ENCODE measurements around the gene CHTF8.
"Not testable (repeated sequence)": the region's sequence is repeated elsewhere in the genome, so short reads cannot be mapped to it uniquely, and the experiment has no call there.

CHTF8 gene

GRCh38 chr16:69138608-69139007 lies 6.2 kb upstream of the CHTF8 start:
- no peak for DNase-seq (ENCODE audit: low spot score)

- DNase-seq (ENCODE audit: low spot score): no peak
Measured at GRCh38 chr16:69133373-69133954, 1.1 kb upstream of the CHTF8 start.

- DNase-seq (ENCODE audit: low spot score): peak; percentile 97
Measured at GRCh38 chr16:69131839-69132423, 457 bp downstream of the CHTF8 start.

GRCh38 chr16:69131167-69131838 lies 1.1 kb downstream of the CHTF8 start:
- DNase-seq (ENCODE audit: low spot score): peak; percentile 80

GRCh38 chr16:69130461-69130860 lies 1.9 kb downstream of the CHTF8 start:
- DNase-seq (ENCODE audit: low spot score): no peak

- DNase-seq (ENCODE audit: low spot score): no peak
Measured at GRCh38 chr16:69127966-69128510, 4.3 kb downstream of the CHTF8 start.

GRCh38 chr16:69126801-69127200 lies 5.6 kb downstream of the CHTF8 start:
- DNase-seq (ENCODE audit: low spot score): not testable (repeated sequence)

- no peak for DNase-seq (ENCODE audit: low spot score)
Measured at GRCh38 chr16:69126221-69126620, 6.2 kb downstream of the CHTF8 start.

- DNase-seq (ENCODE audit: low spot score): not testable (repeated sequence)
Measured at GRCh38 chr16:69124961-69125360, 7.4 kb downstream of the CHTF8 start.

- DNase-seq (ENCODE audit: low spot score): not testable (repeated sequence)
Measured at GRCh38 chr16:69124406-69124805, 8.0 kb downstream of the CHTF8 start.

GRCh38 chr16:69123910-69124309 lies 8.5 kb downstream of the CHTF8 start:
- peak; percentile 58 for DNase-seq (ENCODE audit: low spot score)

GRCh38 chr16:69120096-69120664 lies 12.2 kb downstream of the CHTF8 start:
- DNase-seq (ENCODE audit: low spot score): no peak

GRCh38 chr16:69119536-69119935 lies 12.9 kb downstream of the CHTF8 start:
- DNase-seq (ENCODE audit: low spot score): no peak

- DNase-seq (ENCODE audit: low spot score): no peak
Measured at GRCh38 chr16:69118994-69119393, 13.4 kb downstream of the CHTF8 start.

GRCh38 chr16:69118468-69118867 lies 13.9 kb downstream of the CHTF8 start:
- DNase-seq (ENCODE audit: low spot score): no peak

- DNase-seq (ENCODE audit: low spot score): no peak
Measured at GRCh38 chr16:69116906-69117305, 15.5 kb downstream of the CHTF8 start.

GRCh38 chr16:69116256-69116875 lies 16.0 kb downstream of the CHTF8 start:
- DNase-seq (ENCODE audit: low spot score): no peak

GRCh38 chr16:69115837-69116236 lies 16.6 kb downstream of the CHTF8 start:
- DNase-seq (ENCODE audit: low spot score): no peak

GRCh38 chr16:69115361-69115760 lies 17.0 kb downstream of the CHTF8 start:
- DNase-seq (ENCODE audit: low spot score): no peak

- DNase-seq (ENCODE audit: low spot score): no peak
Measured at GRCh38 chr16:69114976-69115355, 17.4 kb downstream of the CHTF8 start.

GRCh38 chr16:69114346-69114975 lies 17.9 kb downstream of the CHTF8 start:
- DNase-seq (ENCODE audit: low spot score): no peak

- no peak for DNase-seq (ENCODE audit: low spot score)
Measured at GRCh38 chr16:69113216-69113615, 19.2 kb downstream of the CHTF8 start.

Measured in iPS-NIHi11 (cell line).